Spleen (tissue), 11 donors: Measurements from ENCODE around the gene ENPEP. TPM values are rescaled to one million over a fixed set of nuclear protein-coding genes. Genes with fewer than 3 reads are reported as not detected.

Source experiments
- DNase-seq: peaks from one replicate; pipeline ENCODE4 v3.0.0-alpha.2; 2020
- H3K27ac ChIP-seq, 8 donors: fragments of 200-600 bp; sonication (generic) in 7 of 8; 1 replicate in 4 of 8; 2 replicates in 4 of 8; pipeline versions ENCODE4 v1.5.0 to v1.8.0; 2016 to 2021; ENCODE audit warnings: inconsistent platforms in 4 of 8, mild to moderate bottlenecking in 4 of 8, moderate library complexity in 1 of 8
- H3K27me3 ChIP-seq, 7 donors: fragments of 200-600 bp; sonication (generic) in 6 of 7; replicated peaks in 1 of 7; 1 replicate in 4 of 7; 2 replicates in 3 of 7; pipeline versions ENCODE4 v1.5.0 to v1.8.0; 2016 to 2021; ENCODE audit warnings: inconsistent platforms in 3 of 7, mild to moderate bottlenecking in 1 of 7
- H3K36me3 ChIP-seq, 6 donors: fragments of 200-600 bp; sonication (generic) in 5 of 6; 1 replicate in 4 of 6; 2 replicates in 2 of 6; pipeline versions ENCODE4 v1.5.0 to v1.8.0; 2016 to 2021; ENCODE audit warnings: inconsistent platforms in 2 of 6
- H3K4me1 ChIP-seq, 6 donors: fragments of 200-600 bp; sonication (generic) in 5 of 6; 1 replicate in 3 of 6; 2 replicates in 3 of 6; pipeline versions ENCODE4 v1.5.0 to v1.8.0; 2016 to 2021; ENCODE audit warnings: inconsistent platforms in 3 of 6
- H3K4me3 ChIP-seq, 8 donors: fragments of 200-600 bp; sonication (generic) in 7 of 8; 1 replicate in 4 of 8; 2 replicates in 4 of 8; pipeline versions ENCODE4 v1.5.0 to v1.8.0; 2016 to 2021; ENCODE audit warnings: inconsistent platforms in 4 of 8, mild to moderate bottlenecking in 4 of 8, moderate library complexity in 2 of 8
- H3K9me3 ChIP-seq, 8 donors: fragments of 200-600 bp; sonication (generic) in 7 of 8; 1 replicate in 4 of 8; 2 replicates in 4 of 8; pipeline versions ENCODE4 v1.5.0 to v1.8.0; 2016 to 2021; ENCODE audit warnings: inconsistent platforms in 4 of 8
- CTCF ChIP-seq, 11 experiments: fragments of 200-600 bp in 7 of 11; fragments of 450-650 bp in 4 of 11; sonication (generic) in 4 of 11; IDR thresholded peaks in 8 of 11; conservative IDR thresholded peaks in 3 of 11; 1 replicate in 7 of 11; 2 replicates in 4 of 11; pipeline versions ENCODE4 v1.4.0 to v1.8.0; 2016 to 2021; ENCODE audit warnings: antibody characterized with exemption in 11 of 11, inconsistent platforms in 4 of 11, mild to moderate bottlenecking in 1 of 11
- POLR2A ChIP-seq, 3 donors: fragments of 450-650 bp; IDR thresholded peaks; one replicate each; pipeline ENCODE4 v1.5.1; 2017; ENCODE audit warnings: antibody characterized with exemption in 3 of 3, mild to moderate bottlenecking in 1 of 3
- POLR2AphosphoS5 ChIP-seq, 3 donors: sonication (generic); formaldehyde crosslinking; IDR thresholded peaks; one replicate each; pipeline ENCODE4 v1.5.1; 2017; ENCODE audit warnings: antibody characterized with exemption in 3 of 3
- WGBS, 5 donors: extraction: QIAGEN DNeasy Blood & Tissue Kit in 3 of 5; methylation state at CpG; one replicate each; pipeline versions ENCODE4 v1.1.5 to v1.1.7; 2013 to 2018; 5-methylcytosine and 5-hydroxymethylcytosine counted together
- intact Hi-C: fragments of 100-400 bp; cut with DNase I; formaldehyde crosslinking; loops from one replicate; pipeline ENCODE4 v1.15.0; 2023; ENCODE audit warnings: low total_unique reads
- polyA plus RNA-seq, 3 donors: library from polyadenylated mRNA; stranded (reverse); fragments of 200-250 nt; gene quantifications; one replicate each; pipeline ENCODE4 v1.2.1, GENCODE V29; 2013
- total RNA-seq, 7 donors: library from RNA; depleted of rRNA in 3 of 7; stranded (reverse); fragments of >200 nt in 3 of 7; fragmentation: NEBNext Ultra II Directional in 4 of 7; extraction: Animal tissue kit (Norgen Biotek cat#: 25700) in 4 of 7; gene quantifications; one replicate each; pipeline versions ENCODE4 v1.1.0 to v1.2.1, GENCODE V29; 2016 to 2021
- donor health status: healthy with polysubstance abuse.
- donor health status: DM: no; HTN: no; CAD: no; lungs with moderate emphysema.
- donor health status: DM: no; HTN: no; CAD: no.
- donor health status: Bipolar disorder and iron deficiency.
- donor health status: healthy.
- donor health status: DM: no; HTN: no; CAD: no.
- donor health status: DM: yes; HTN: yes; CAD: no.

The ENPEP gene
- total and polyA plus RNA-seq, 10 donors: 1.8 to 48.3 (median 30.3) TPM

GRCh38 chr4:110480746-110481271 is 4.9 kb downstream of the ENPEP start:
- intact Hi-C loops: no loop called here
- H3K4me1 ChIP-seq: peaks cover 0 to 15% (median 0%) of the 10 kb centered on the region in 6 donors
- peaks cover 0 to 32% (median 0%) of the 10 kb centered on the region in 7 donors for H3K27me3 ChIP-seq
- H3K9me3 ChIP-seq: no peaks in the 10 kb centered on the region
- 72 to 93% (median 79%) methylated on average over 6 of the region's 6 CpGs for WGBS, 5 donors
- TF ChIP-seq POLR2A (IDR thresholded peaks at IDR 0.05): no peak
- no peak for TF ChIP-seq CTCF (IDR thresholded peaks at IDR 0.05 in 8 of 11, conservative IDR thresholded peaks at IDR 0.05 in 3 of 11)
- TF ChIP-seq POLR2AphosphoS5 (IDR thresholded peaks at IDR 0.05): no peak
- peak overlapping the region in 1 of 8 donors; percentile 33 for H3K4me3 ChIP-seq
- peak overlapping the region in 5 of 8 donors; percentile 3 to 37 (median 11) for H3K27ac ChIP-seq
- H3K36me3 ChIP-seq: no peaks in the 10 kb centered on the region
- no peak for DNase-seq

- Histone ChIP-seq H3K4me1 (peaks cover 0 to 27% (median 0%) of the 10 kb centered on the region in 6 donors), H3K9me3 (no peaks in the 10 kb centered on the region), H3K27me3 (peaks cover 0 to 28% (median 0%) of the 10 kb centered on the region in 7 donors), H3K27ac (no peak overlapping the region), H3K36me3 (no peaks in the 10 kb centered on the region), H3K4me3 (no peak overlapping the region)
- DNase-seq: no peak
- TF ChIP-seq POLR2AphosphoS5 (IDR thresholded peaks at IDR 0.05) (no peak), CTCF (IDR thresholded peaks at IDR 0.05 in 8 of 11, conservative IDR thresholded peaks at IDR 0.05 in 3 of 11) (no peak), POLR2A (IDR thresholded peaks at IDR 0.05) (no peak)
- WGBS, 5 donors: 64 to 84% (median 80%) methylated on average over 5 of the region's 5 CpGs
- intact Hi-C loops: no loop called here
Observed at GRCh38 chr4:110483516-110483915, 7.6 kb downstream of the ENPEP start.

- Histone ChIP-seq H3K4me1 (peaks cover 0 to 27% (median 0%) of the 10 kb centered on the region in 6 donors), H3K27ac (peak overlapping the region in 1 of 8 donors; percentile 29), H3K36me3 (no peaks in the 10 kb centered on the region), H3K9me3 (no peaks in the 10 kb centered on the region), H3K4me3 (no peak overlapping the region), H3K27me3 (peaks cover 0 to 28% (median 0%) of the 10 kb centered on the region in 7 donors)
- intact Hi-C loops: no loop called here
- TF ChIP-seq POLR2AphosphoS5 (IDR thresholded peaks at IDR 0.05) (no peak), POLR2A (IDR thresholded peaks at IDR 0.05) (no peak), CTCF (IDR thresholded peaks at IDR 0.05 in 8 of 11, conservative IDR thresholded peaks at IDR 0.05 in 3 of 11) (no peak)
- WGBS, 5 donors: 29 to 50% (median 33%) methylated on average over 2 of the region's 2 CpGs
- no peak for DNase-seq
Observed at GRCh38 chr4:110484029-110484428, 8.1 kb downstream of the ENPEP start.

GRCh38 chr4:110484767-110485166 is 8.8 kb downstream of the ENPEP start:
- intact Hi-C loops: no loop called here
- DNase-seq: no peak
- H3K4me3 ChIP-seq: no peak overlapping the region
- TF ChIP-seq POLR2A (IDR thresholded peaks at IDR 0.05): no peak
- TF ChIP-seq CTCF (IDR thresholded peaks at IDR 0.05 in 8 of 11, conservative IDR thresholded peaks at IDR 0.05 in 3 of 11): no peak
- no peak for TF ChIP-seq POLR2AphosphoS5 (IDR thresholded peaks at IDR 0.05)
- H3K36me3 ChIP-seq: no peaks in the 10 kb centered on the region
- H3K9me3 ChIP-seq: no peaks in the 10 kb centered on the region
- peaks cover 0 to 30% (median 1%) of the 10 kb centered on the region in 6 donors for H3K4me1 ChIP-seq
- H3K27me3 ChIP-seq: peaks cover 0 to 28% (median 0%) of the 10 kb centered on the region in 7 donors
- peak overlapping the region in 2 of 8 donors; percentile 13 to 27 for H3K27ac ChIP-seq
- WGBS, 5 donors: 53 to 59% (median 55%) methylated on average over 5 of the region's 5 CpGs
